CD4-positive, alpha-beta T cell treated with Interleukin-6 for 4 hours (primary cell): ENCODE measurements around the gene MEIS2.

ENCODE experiments used
- DNase-seq: peaks from one replicate; pipeline ENCODE4 v3.0.0-alpha.2; 2020; ENCODE audit warnings: mixed read lengths

The MEIS2 gene

GRCh38 chr15:37112171-37112570, 11.8 kb upstream of the MEIS2 start:
- no peak for DNase-seq

GRCh38 chr15:37111427-37111717, 11.0 kb upstream of the MEIS2 start:
- no peak for DNase-seq

GRCh38 chr15:37109872-37110572, 9.7 kb upstream of the MEIS2 start:
- DNase-seq, result no peak

- no peak for DNase-seq
Observed at GRCh38 chr15:37109168-37109871, 9.0 kb upstream of the MEIS2 start.

GRCh38 chr15:37108381-37109167, 8.2 kb upstream of the MEIS2 start:
- DNase-seq, result no peak

GRCh38 chr15:37107744-37108380, 7.5 kb upstream of the MEIS2 start:
- DNase-seq, result no peak

GRCh38 chr15:37107071-37107743, 6.9 kb upstream of the MEIS2 start:
- DNase-seq, result no peak

- DNase-seq, result no peak
Observed at GRCh38 chr15:37106490-37107001, 6.2 kb upstream of the MEIS2 start.

- DNase-seq, result no peak
Observed at GRCh38 chr15:37105889-37106288, 5.5 kb upstream of the MEIS2 start.

GRCh38 chr15:37105029-37105428, 4.7 kb upstream of the MEIS2 start:
- no peak for DNase-seq

GRCh38 chr15:37104424-37104981, 4.2 kb upstream of the MEIS2 start:
- no peak for DNase-seq

GRCh38 chr15:37103475-37104423, 3.4 kb upstream of the MEIS2 start:
- no peak for DNase-seq

GRCh38 chr15:37103163-37103435, 2.8 kb upstream of the MEIS2 start:
- DNase-seq, result no peak

GRCh38 chr15:37102305-37103162, 2.2 kb upstream of the MEIS2 start:
- no peak for DNase-seq

- DNase-seq, result no peak
Observed at GRCh38 chr15:37101980-37102304, 1.6 kb upstream of the MEIS2 start.

- no peak for DNase-seq
Observed at GRCh38 chr15:37100966-37101215, 542 bp upstream of the MEIS2 start.

GRCh38 chr15:37099319-37100108, 835 bp downstream of the MEIS2 start:
- DNase-seq, result no peak

GRCh38 chr15:37098468-37099318, 1.7 kb downstream of the MEIS2 start:
- DNase-seq, result no peak
